Right atrium auricular region (tissue), 2 donors: ENCODE measurements around the gene SLC25A22. TPM values are rescaled to one million over a fixed set of nuclear protein-coding genes. Genes with fewer than 3 reads are reported as not detected.

Experiments
- DNase-seq: peaks from one replicate; pipeline ENCODE4 v3.0.0-alpha.2; 2019; ENCODE audit warnings: low spot score
- H3K27ac ChIP-seq, 2 donors: fragments of 200-600 bp; sonication (generic); 1 replicate in 1 of 2; 2 replicates in 1 of 2; pipeline ENCODE4 v1.5.1; 2016 to 2019
- H3K27me3 ChIP-seq, 2 donors: fragments of 200-600 bp; sonication (generic); one replicate each; pipeline versions ENCODE4 v1.5.1 to v1.6.0; 2017 to 2019
- H3K36me3 ChIP-seq: fragments of 200-600 bp; sonication (generic); one replicate; pipeline ENCODE4 v1.5.1; 2016
- H3K4me1 ChIP-seq, 2 donors: fragments of 200-600 bp; sonication (generic); one replicate each; pipeline versions ENCODE4 v1.5.1 to v1.6.0; 2017 to 2019
- H3K4me3 ChIP-seq, 2 donors: fragments of 200-600 bp; sonication (generic); 1 replicate in 1 of 2; 2 replicates in 1 of 2; pipeline ENCODE4 v1.5.1; 2017 to 2019; ENCODE audit warnings: mild to moderate bottlenecking in 1 of 2, moderate library complexity in 1 of 2
- H3K9me3 ChIP-seq, 2 donors: fragments of 200-600 bp; sonication (generic); one replicate each; pipeline ENCODE4 v1.5.1; 2019
- CTCF ChIP-seq, 2 donors: fragments of 200-600 bp; sonication (generic); IDR thresholded peaks; one replicate each; pipeline ENCODE4 v1.5.1; 2019; ENCODE audit warnings: antibody characterized with exemption in 2 of 2
- total RNA-seq, 2 donors: library from RNA; depleted of rRNA; stranded (reverse); fragments of >200 nt; gene quantifications; one replicate each; pipeline ENCODE4 v1.1.0, GENCODE V29; 2016

The SLC25A22 gene
- total RNA-seq, 2 donors from 2014 or later: 2.7 to 5.6 TPM

- Histone ChIP-seq H3K27ac (no peak overlapping the region), H3K36me3 (no peaks in the 10 kb centered on the region), H3K9me3 (no peaks in the 10 kb centered on the region), H3K4me3 (no peak overlapping the region), H3K27me3 (peaks cover 0 to 9% of the 10 kb centered on the region in 2 donors), H3K4me1 (peaks cover 0 to 19% of the 10 kb centered on the region in 2 donors)
- TF ChIP-seq CTCF (IDR thresholded peaks at IDR 0.05): no peak
- DNase-seq: no peak
Observed at GRCh38 chr11:788009-788640, 10.0 kb downstream of the SLC25A22 start.

GRCh38 chr11:787084-787675 lies 10.9 kb downstream of the SLC25A22 start:
- TF ChIP-seq CTCF (IDR thresholded peaks at IDR 0.05): no peak
- Histone ChIP-seq H3K9me3 (no peaks in the 10 kb centered on the region), H3K36me3 (no peaks in the 10 kb centered on the region), H3K27me3 (peaks cover 0 to 9% of the 10 kb centered on the region in 2 donors), H3K4me3 (no peak overlapping the region), H3K27ac (no peak overlapping the region), H3K4me1 (peaks cover 0 to 24% of the 10 kb centered on the region in 2 donors)
- no peak for DNase-seq

GRCh38 chr11:786235-787083 lies 11.6 kb downstream of the SLC25A22 start:
- H3K27ac ChIP-seq: no peak overlapping the region
- H3K4me1 ChIP-seq: peaks cover 0 to 24% of the 10 kb centered on the region in 2 donors
- H3K36me3 ChIP-seq: no peaks in the 10 kb centered on the region
- H3K4me3 ChIP-seq: no peak overlapping the region
- H3K27me3 ChIP-seq: peaks cover 0 to 9% of the 10 kb centered on the region in 2 donors
- no peaks in the 10 kb centered on the region for H3K9me3 ChIP-seq
- TF ChIP-seq CTCF (IDR thresholded peaks at IDR 0.05): no peak
- no peak for DNase-seq

- H3K36me3 ChIP-seq: no peaks in the 10 kb centered on the region
- H3K27me3 ChIP-seq: no peaks in the 10 kb centered on the region
- no peaks in the 10 kb centered on the region for H3K9me3 ChIP-seq
- TF ChIP-seq CTCF (IDR thresholded peaks at IDR 0.05): peak; percentile 46 to 73
- DNase-seq: peak; percentile 83
- H3K4me3 ChIP-seq: peak overlapping the region in 1 of 2 donors; percentile 13
- H3K27ac ChIP-seq: peak overlapping the region; percentile 35 to 61
- peaks cover 0 to 20% of the 10 kb centered on the region in 2 donors for H3K4me1 ChIP-seq
Observed at GRCh38 chr11:783581-784015, 14.5 kb downstream of the SLC25A22 start.

GRCh38 chr11:782264-783174 lies 15.6 kb downstream of the SLC25A22 start:
- Histone ChIP-seq H3K36me3 (no peaks in the 10 kb centered on the region), H3K4me3 (no peak overlapping the region), H3K27me3 (no peaks in the 10 kb centered on the region), H3K27ac (no peak overlapping the region), H3K9me3 (no peaks in the 10 kb centered on the region), H3K4me1 (peaks cover 0 to 27% of the 10 kb centered on the region in 2 donors)
- no peak for DNase-seq
- TF ChIP-seq CTCF (IDR thresholded peaks at IDR 0.05): no peak
